Endodermal cell (in vitro differentiated cells): Measurements from ENCODE around the gene NBPF14. TPM values are rescaled to one million over a fixed set of nuclear protein-coding genes. Genes with fewer than 3 reads are reported as not detected.

Experiments used
- total RNA-seq, 2 donors: library from RNA; stranded (reverse); fragmentation: NEBNext Ultra II Directional in 1 of 2; extraction: Animal tissue kit (Norgen Biotek cat#: 25700) in 1 of 2; gene quantifications; 2 replicates in 1 of 2; 3 replicates in 1 of 2; pipeline ENCODE4 v1.2.1, GENCODE V29; 2021

Gene NBPF14
- total RNA-seq, 2 donors from 2014 or later = 13.4 to 27.0 TPM

Other genes starting within 250 kb of the NBPF14 start
- under 1 TPM; 0.09 to 0.11 TPM for gene PPIAL4G, start 112.7 kb downstream of the NBPF14 start, total RNA-seq
- 1 to 10 TPM in 1 of 2 donors, under 1 TPM in 1; 0.71 to 1.5 TPM for gene NUDT4B, start 152.8 kb upstream of the NBPF14 start, total RNA-seq
- 10 to 100 TPM; 33.0 to 56.2 TPM for gene PDE4DIP, start 248.4 kb upstream of the NBPF14 start, total RNA-seq